Endothelial cell of umbilical vein (primary cell): Measurements from ENCODE around the gene XYLB. TPM values are rescaled to one million over a fixed set of nuclear protein-coding genes. Genes with fewer than 3 reads are reported as not detected.

Source experiments
- BruUV-seq: library from RNA; stranded (reverse); fragments of 400-500 nt; replicated peaks from 2 replicates; lab custom pipeline; 2021; lab: Mats Ljungman, UMichigan
- CTCF ChIA-PET: fragments of 300-600, 350-600 bp; sonication (Branson Sonifier 250); formaldehyde crosslinking; loops from one replicate; lab custom pipeline; 2021; ENCODE audit warnings: antibody characterized with exemption, inconsistent platforms; lab: Charles Lee
- POLR2A ChIA-PET: fragments of 300-600, 350-600 bp; sonication (Branson Sonifier 250); formaldehyde crosslinking; loops from one replicate; lab custom pipeline; 2021; ENCODE audit warnings: antibody characterized with exemption, inconsistent platforms; lab: Charles Lee
- DNase-seq: peaks from one replicate; pipeline ENCODE4 v3.0.0-alpha.2; 2011; ENCODE audit warnings: low read depth, low spot score
- FAIRE-seq: peaks from 2 replicates; lab custom pipeline; 2011; peaks lifted over from hg19 to GRCh38; lab: Jason Lieb, UNC
- H2AFZ ChIP-seq: 2 replicates; pipeline ENCODE4 v1.6.0; 2012; ENCODE audit warnings: low read depth, low read length, control low read depth, inconsistent platforms
- H3K27ac ChIP-seq: 2 replicates; pipeline ENCODE4 v1.5.1; 2011; ENCODE audit warnings: low read depth, mild to moderate bottlenecking, control low read depth, low read length, moderate library complexity; ENCODE audit not compliant: insufficient read depth
- H3K27me3 ChIP-seq, 2 experiments: 2 replicates each; pipeline versions ENCODE4 v1.6.0 to v1.6.1; 2011; ENCODE audit warnings: low read length in 2 of 2, mixed read lengths in 1 of 2; ENCODE audit not compliant: control insufficient read depth in 2 of 2, insufficient read depth in 2 of 2
- H3K36me3 ChIP-seq, 2 experiments: 2 replicates in 1 of 2; 3 replicates in 1 of 2; pipeline ENCODE4 v1.5.1; 2011; ENCODE audit warnings: low read length in 2 of 2, mild to moderate bottlenecking in 1 of 2, moderate library complexity in 1 of 2; ENCODE audit not compliant: control insufficient read depth in 2 of 2, insufficient read depth in 2 of 2; ENCODE audit errors: extremely low read depth in 1 of 2
- H3K4me1 ChIP-seq: 3 replicates; pipeline ENCODE4 v1.5.1; 2011; ENCODE audit warnings: mild to moderate bottlenecking, low read length; ENCODE audit not compliant: control insufficient read depth, insufficient read depth; ENCODE audit errors: extremely low read depth
- H3K4me2 ChIP-seq: 2 replicates; pipeline ENCODE4 v1.6.1; 2011; ENCODE audit warnings: low read length, control low read depth, mixed read lengths; ENCODE audit not compliant: insufficient read depth
- H3K4me3 ChIP-seq, 3 experiments: fragments of 200-600 bp in 1 of 3; sonication (generic), shearing (Covaris generic) in 1 of 3; replicated peaks in 1 of 3; 2 replicates each; pipeline ENCODE4 v1.5.1; 2011 to 2016; ENCODE audit warnings: control low read depth in 3 of 3, low read length in 3 of 3, mild to moderate bottlenecking in 2 of 3, inconsistent platforms in 1 of 3, low read depth in 1 of 3, moderate library complexity in 1 of 3; ENCODE audit not compliant: insufficient read depth in 1 of 3
- H3K79me2 ChIP-seq: 2 replicates; pipeline ENCODE4 v1.6.0; 2012; ENCODE audit warnings: low read length, inconsistent platforms; ENCODE audit not compliant: control insufficient read depth, insufficient read depth
- H3K9ac ChIP-seq: replicated peaks from 2 replicates; pipeline ENCODE3; 2011; ENCODE audit warnings: low read length, control low read depth; ENCODE audit not compliant: insufficient read depth; ENCODE audit errors: extremely low read depth
- H3K9me1 ChIP-seq: replicated peaks from 3 replicates; pipeline ENCODE4 v1.6.0; 2011; ENCODE audit warnings: mild to moderate bottlenecking, low read length; ENCODE audit not compliant: control insufficient read depth, insufficient read depth; ENCODE audit errors: extremely low read depth
- H3K9me3 ChIP-seq: replicated peaks from 2 replicates; pipeline ENCODE4 v1.5.1; 2012; ENCODE audit warnings: low read length, inconsistent platforms; ENCODE audit not compliant: control insufficient read depth, insufficient read depth
- H4K20me1 ChIP-seq: replicated peaks from 2 replicates; pipeline ENCODE3; 2011; ENCODE audit warnings: mild to moderate bottlenecking, low read length; ENCODE audit not compliant: control insufficient read depth, insufficient read depth; ENCODE audit errors: extremely low read depth
- CTCF ChIP-seq, 2 donors: IDR thresholded peaks; 1 replicate in 1 of 2; 2 replicates in 1 of 2; pipeline ENCODE4 v1.5.1; 2011; ENCODE audit warnings: low read length in 2 of 2, mild to moderate bottlenecking in 2 of 2, moderate library complexity in 2 of 2, control low read depth in 1 of 2, inconsistent platforms in 1 of 2, low read depth in 1 of 2; ENCODE audit not compliant: insufficient read depth in 1 of 2; ENCODE audit errors: extremely low read depth in 1 of 2
- EZH2 ChIP-seq: IDR thresholded peaks from 2 replicates; pipeline ENCODE4 v1.6.1; 2012; ENCODE audit warnings: borderline replicate concordance, low read depth, mild to moderate bottlenecking, moderate library complexity, low read length, inconsistent platforms; ENCODE audit not compliant: severe bottlenecking
- FOS ChIP-seq: IDR thresholded peaks from 2 replicates; pipeline ENCODE4 v1.6.1; 2011; ENCODE audit warnings: mild to moderate bottlenecking, low read length, moderate library complexity, borderline replicate concordance; ENCODE audit not compliant: insufficient read depth
- GATA2 ChIP-seq: IDR thresholded peaks from 2 replicates; pipeline ENCODE4 v1.7.0; 2011; ENCODE audit warnings: low read depth, mild to moderate bottlenecking, moderate library complexity, mixed read lengths, low read length; ENCODE audit not compliant: insufficient read length, insufficient read depth
- JUN ChIP-seq: IDR thresholded peaks from 2 replicates; pipeline ENCODE4 v1.6.1; 2011; ENCODE audit warnings: borderline replicate concordance, low read depth; ENCODE audit not compliant: insufficient read length, insufficient read depth
- MAX ChIP-seq: IDR thresholded peaks from 2 replicates; pipeline ENCODE4 v1.6.1; 2011; ENCODE audit not compliant: insufficient read depth, insufficient read length
- MYC ChIP-seq: IDR thresholded peaks from one replicate; pipeline ENCODE4 v1.6.1; 2011; ENCODE audit warnings: mild to moderate bottlenecking, low read depth, low read length
- POLR2A ChIP-seq: IDR thresholded peaks from 2 replicates; pipeline ENCODE4 v1.6.1; 2012; ENCODE audit warnings: low read depth, mild to moderate bottlenecking, control low read depth, low read length
- POLR2AphosphoS5 ChIP-seq: IDR thresholded peaks from 2 replicates; pipeline ENCODE4 v1.6.1; 2012; ENCODE audit warnings: low read depth, mild to moderate bottlenecking, control low read depth, low read length, moderate library complexity; ENCODE audit not compliant: insufficient read depth
- dilution Hi-C: fragments of 300-500 bp; cut with MboI; formaldehyde crosslinking; loops from one replicate; pipeline ENCODE4 v1.15.0; 2019; ENCODE audit warnings: low sequenced_read_pairs; ENCODE audit not compliant: extremely low pct_ligation_motif_present
- intact Hi-C: fragments of 100-400 bp; cut with micrococcal nuclease; formaldehyde crosslinking; loops from one replicate; pipeline ENCODE4 v1.10.0; 2022
- polyA plus RNA-seq, 4 experiments: library from polyadenylated mRNA; depleted of rRNA in 3 of 4; stranded (reverse) in 3 of 4; unstranded in 1 of 4; fragments of >200 nt; gene quantifications; 2 replicates each; pipeline versions ENCODE4 v1.2.1 to v1.2.3, GENCODE V29; 2011 to 2012; ENCODE audit warnings: missing spikeins in 1 of 4
- total RNA-seq: library from RNA; stranded (reverse); gene quantifications from 2 replicates; pipeline ENCODE4 v1.2.3, GENCODE V29; 2021

XYLB gene
- total and polyA plus RNA-seq, 2 donors (not counting 3 experiments of a cell fraction or from before 2014, with no cell fraction given) = 3.7 to 4.3 TPM

GRCh38 chr3:38359038-38359437 is 12.5 kb downstream of the XYLB start:
- dilution Hi-C loops = no loop called here
- no TSS peak for BruUV-seq
- POLR2A ChIA-PET = no interaction called here

More at GRCh38 chr3:38359038-38359437, 12.5 kb downstream of the XYLB start:
- H3K27me3 ChIP-seq = no peaks in the 10 kb centered on the region
- TF ChIP-seq POLR2AphosphoS5 (no peak), MYC (no peak), FOS (no peak), MAX (no peak), EZH2 (no peak), POLR2A (no peak), JUN (no peak), GATA2 (no peak), CTCF (IDR thresholded peaks at IDR 0.05; ENCODE audit: extremely low read depth in 1 of 2, insufficient read depth in 1 of 2, low read depth in 1 of 2, low read length in 2 of 2) (no peak)
- H3K9me1 ChIP-seq = no peaks in the 10 kb centered on the region
- no peaks in the 10 kb centered on the region for H4K20me1 ChIP-seq
- no peaks in the 10 kb centered on the region for H3K4me1 ChIP-seq
- no peak overlapping the region for H3K4me3 ChIP-seq
- FAIRE-seq = no peak
- H3K9me3 ChIP-seq = no peaks in the 10 kb centered on the region
- H3K36me3 ChIP-seq = no peaks in the 10 kb centered on the region
- no peak overlapping the region for H2AFZ ChIP-seq
- DNase-seq = no peak
- no peaks in the 10 kb centered on the region for H3K79me2 ChIP-seq
- H3K9ac ChIP-seq = no peak overlapping the region
- intact Hi-C loops = no loop called here
- no peak overlapping the region for H3K27ac ChIP-seq
- CTCF ChIA-PET = no interaction called here
- no peak overlapping the region for H3K4me2 ChIP-seq
